Muscle of leg (tissue), 11 donors: ENCODE data around the gene KIF26A. TPM values are rescaled to one million over a fixed set of nuclear protein-coding genes. Genes with fewer than 3 reads are reported as not detected.
"Not testable (repeated sequence)": the region's sequence is repeated elsewhere in the genome, so short reads cannot be mapped to it uniquely, and the experiment has no call there.

ENCODE experiments used
- DNase-seq: peaks from one replicate; pipeline ENCODE4 v3.0.0; 2013
- H3K27ac ChIP-seq: one replicate; pipeline ENCODE4 v1.5.1; 2013; ENCODE audit warnings: mild to moderate bottlenecking, low read length, control low read depth
- H3K27me3 ChIP-seq: one replicate; pipeline ENCODE4 v1.6.1; 2013; ENCODE audit warnings: low read length; ENCODE audit not compliant: control insufficient read depth, insufficient read depth
- H3K36me3 ChIP-seq: one replicate; pipeline ENCODE4 v1.6.1; 2013; ENCODE audit warnings: low read length; ENCODE audit not compliant: control insufficient read depth, insufficient read depth
- H3K4me1 ChIP-seq: one replicate; pipeline ENCODE4 v1.6.1; 2013; ENCODE audit warnings: low read length; ENCODE audit not compliant: control insufficient read depth, insufficient read depth
- H3K4me3 ChIP-seq: one replicate; pipeline ENCODE4 v1.5.1; 2013; ENCODE audit warnings: low read length, control low read depth
- H3K9me3 ChIP-seq: replicated peaks from 2 replicates; pipeline ENCODE4 v1.6.1; 2013; ENCODE audit warnings: low read depth, low read length; ENCODE audit not compliant: control insufficient read depth
- WGBS: methylation state at CpG from one replicate; pipeline ENCODE4 v1.1.5; 2013; ENCODE audit warnings: missing lambda C conversion rate; ENCODE audit not compliant: insufficient coverage; 5-methylcytosine and 5-hydroxymethylcytosine counted together
- polyA plus RNA-seq, 8 donors: library from polyadenylated mRNA; unstranded; fragments of 120-200 nt; gene quantifications; one replicate each; pipeline versions ENCODE4 v1.2.1 to v1.2.3, GENCODE V29; 2013; ENCODE audit warnings: inconsistent platforms in 1 of 8, low replicate concordance in 1 of 8; ENCODE audit not compliant: insufficient read length in 8 of 8, insufficient read depth in 1 of 8
- total RNA-seq: library from RNA; stranded (reverse); fragments of 120-200 nt; gene quantifications from one replicate; pipeline ENCODE4 v1.2.4, GENCODE V29; 2013

Gene KIF26A
- total and polyA plus RNA-seq, 9 donors = 7.3 to 12.8 (median 10.5) TPM

DNA sequence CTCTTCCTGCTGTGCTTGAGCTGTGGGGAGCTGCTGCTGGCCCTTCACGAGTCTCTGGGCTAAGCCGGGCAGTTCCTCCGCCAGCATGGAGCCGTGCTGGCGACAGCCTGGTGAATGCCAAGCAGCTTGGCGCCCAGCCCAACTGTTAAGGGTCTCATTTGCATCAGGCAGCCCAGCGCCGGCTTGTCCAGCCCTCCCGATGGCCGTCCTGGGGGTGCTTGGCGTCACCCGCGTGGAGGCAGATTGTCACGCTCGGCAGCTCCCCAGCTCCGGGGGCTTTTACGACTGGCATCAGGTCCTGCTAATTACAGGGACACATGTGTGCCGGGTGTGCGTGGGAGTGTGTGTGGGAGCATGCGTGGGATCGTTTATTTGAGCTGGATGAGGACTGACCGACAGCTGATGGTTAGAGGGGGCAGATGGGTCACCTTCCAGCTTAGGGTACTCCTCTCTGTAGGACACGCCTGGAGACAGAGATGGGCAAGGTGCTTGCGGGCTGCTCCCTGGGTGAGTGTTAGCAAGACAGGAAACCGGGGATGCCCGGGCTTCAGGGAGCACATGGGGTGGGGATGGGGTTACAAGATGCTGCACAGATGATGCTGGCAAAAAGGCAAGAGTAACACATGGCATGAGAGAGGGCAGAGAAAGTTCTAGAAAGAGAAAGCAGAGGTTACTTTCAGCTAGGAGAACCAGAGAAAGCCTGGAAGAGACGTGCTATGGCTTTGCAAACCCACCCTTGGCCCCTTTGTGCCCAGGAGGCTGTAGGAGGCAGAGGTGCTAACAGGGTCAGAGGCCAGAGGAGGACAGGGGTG is 64.1 kb downstream of the KIF26A start:
- WGBS = 40% methylated on average over 26 of the region's 27 CpGs
- no peaks in the 10 kb centered on the region for H3K36me3 ChIP-seq
- DNase-seq = peak; percentile 39
- no peak overlapping the region for H3K4me3 ChIP-seq
- H3K27me3 ChIP-seq = peaks cover 6% of the 10 kb centered on the region
- H3K9me3 ChIP-seq = no peaks in the 10 kb centered on the region
- H3K4me1 ChIP-seq = peaks cover 41% of the 10 kb centered on the region
- no peak overlapping the region for H3K27ac ChIP-seq

DNA sequence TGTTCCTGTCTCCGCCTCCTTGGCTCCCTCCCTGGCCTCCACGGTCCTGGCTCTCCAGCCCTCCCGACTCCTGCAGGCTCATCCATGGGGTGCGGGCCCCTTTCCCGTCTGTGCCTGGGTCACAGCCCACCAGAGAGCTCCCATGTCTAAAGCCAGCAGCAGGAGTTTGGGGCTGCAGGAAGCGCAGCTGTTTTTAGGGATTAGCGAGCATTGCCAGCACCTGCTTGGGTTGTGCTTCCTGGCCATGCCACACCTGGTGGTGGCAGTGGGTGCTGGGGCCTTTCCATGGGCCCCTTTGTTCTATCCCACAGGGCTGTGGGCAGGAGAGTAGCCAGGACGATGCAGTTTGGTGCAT is 64.7 kb downstream of the KIF26A start:
- DNase-seq = no peak
- Histone ChIP-seq H3K36me3 (no peaks in the 10 kb centered on the region), H3K27me3 (peaks cover 6% of the 10 kb centered on the region), H3K9me3 (no peaks in the 10 kb centered on the region), H3K27ac (no peak overlapping the region), H3K4me1 (peaks cover 41% of the 10 kb centered on the region), H3K4me3 (no peak overlapping the region)
- 40% methylated on average over 6 of the region's 8 CpGs for WGBS

DNA sequence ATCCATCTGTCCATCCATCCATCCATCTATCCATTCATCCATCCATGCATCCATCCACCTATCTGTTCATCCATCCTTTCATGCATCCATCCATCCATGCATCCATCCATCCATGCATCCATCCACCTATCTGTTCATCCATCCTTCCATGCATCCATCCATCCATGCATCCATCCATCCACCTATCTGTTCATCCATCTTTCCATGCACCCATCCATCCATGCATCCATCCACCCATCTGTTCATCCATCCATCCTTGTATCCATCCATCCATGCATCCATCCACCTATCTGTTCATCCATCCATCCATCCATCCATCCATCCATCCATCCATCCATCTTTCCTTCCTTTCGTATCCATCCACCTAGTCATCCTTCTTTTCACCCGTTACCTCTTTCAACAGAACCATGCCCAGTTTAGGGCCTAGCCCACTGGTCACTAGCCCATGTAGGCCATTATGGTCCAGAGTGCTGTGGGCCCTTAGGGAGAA is 66.3 kb downstream of the KIF26A start:
- no peak for DNase-seq
- H3K36me3 ChIP-seq = no peaks in the 10 kb centered on the region

DNA sequence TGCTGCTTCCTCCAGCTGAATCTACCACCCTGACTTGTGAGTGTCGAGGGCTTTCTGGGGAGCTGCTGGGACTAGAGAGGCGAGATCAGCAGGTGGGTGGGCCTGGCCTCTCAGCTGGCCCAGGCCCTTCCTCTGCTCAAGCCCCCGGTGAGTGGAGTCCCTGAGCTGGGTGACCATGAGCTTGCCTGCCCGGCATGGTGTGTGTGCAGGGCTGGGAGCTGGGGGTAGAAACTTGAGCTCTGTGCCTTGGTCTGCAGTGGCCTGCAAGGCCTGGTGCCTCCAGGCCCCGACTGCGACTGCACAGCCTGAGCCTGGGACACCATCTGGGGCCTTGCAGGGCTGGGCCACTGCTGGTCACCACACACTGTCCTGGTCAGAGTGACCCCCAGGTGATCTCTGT is 67.4 kb downstream of the KIF26A start:
- Histone ChIP-seq H3K27me3 (peaks cover 8% of the 10 kb centered on the region), H3K9me3 (no peaks in the 10 kb centered on the region), H3K36me3 (no peaks in the 10 kb centered on the region), H3K27ac (no peak overlapping the region), H3K4me1 (peaks cover 34% of the 10 kb centered on the region), H3K4me3 (no peak overlapping the region)
- DNase-seq = no peak
- WGBS = 53% methylated on average over 6 of the region's 6 CpGs

More for the DNA sequence above, 66.3 kb downstream of the KIF26A start:
- Histone ChIP-seq H3K27ac (no peak overlapping the region), H3K4me3 (no peak overlapping the region), H3K27me3 (peaks cover 6% of the 10 kb centered on the region), H3K4me1 (peaks cover 41% of the 10 kb centered on the region), H3K9me3 (no peaks in the 10 kb centered on the region)
- 100% methylated on average over 1 of the region's 2 CpGs for WGBS

DNA sequence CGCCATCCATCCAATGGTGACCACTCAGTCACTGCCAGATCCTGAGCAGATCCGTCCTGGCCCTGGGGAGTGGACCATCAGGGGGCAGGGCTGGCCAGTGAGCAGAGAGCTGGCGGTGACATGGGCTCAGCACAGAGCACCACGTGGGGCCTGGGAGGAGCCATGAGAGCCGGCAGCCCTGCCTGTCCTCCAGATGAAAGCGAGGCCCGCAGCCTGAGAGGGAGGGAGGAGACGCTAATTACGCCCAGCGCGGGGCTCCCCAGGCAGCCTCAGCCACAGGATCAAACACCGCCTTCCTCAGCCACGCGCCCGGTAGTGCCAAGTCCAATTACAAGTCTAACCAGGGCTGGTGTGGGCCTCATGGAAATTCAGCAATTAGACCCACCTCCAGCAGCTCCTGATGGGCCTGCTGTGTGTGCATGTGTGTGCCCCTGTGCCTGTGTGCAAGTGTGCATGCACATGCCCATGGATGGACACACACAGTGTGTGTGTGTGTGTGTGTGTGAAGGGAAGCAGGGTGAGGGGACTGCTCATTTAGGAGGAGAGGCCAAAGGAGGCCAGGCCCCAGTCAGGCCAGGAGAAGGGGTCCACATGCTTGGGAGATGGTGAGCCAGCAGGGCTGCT is 68.0 kb downstream of the KIF26A start:
- H3K27ac ChIP-seq = no peak overlapping the region
- DNase-seq = no peak
- WGBS = 25% methylated on average over 4 of the region's 15 CpGs
- no peak overlapping the region for H3K4me3 ChIP-seq
- peaks cover 8% of the 10 kb centered on the region for H3K27me3 ChIP-seq
- no peaks in the 10 kb centered on the region for H3K36me3 ChIP-seq
- H3K4me1 ChIP-seq = peaks cover 32% of the 10 kb centered on the region
- H3K9me3 ChIP-seq = no peaks in the 10 kb centered on the region

DNA sequence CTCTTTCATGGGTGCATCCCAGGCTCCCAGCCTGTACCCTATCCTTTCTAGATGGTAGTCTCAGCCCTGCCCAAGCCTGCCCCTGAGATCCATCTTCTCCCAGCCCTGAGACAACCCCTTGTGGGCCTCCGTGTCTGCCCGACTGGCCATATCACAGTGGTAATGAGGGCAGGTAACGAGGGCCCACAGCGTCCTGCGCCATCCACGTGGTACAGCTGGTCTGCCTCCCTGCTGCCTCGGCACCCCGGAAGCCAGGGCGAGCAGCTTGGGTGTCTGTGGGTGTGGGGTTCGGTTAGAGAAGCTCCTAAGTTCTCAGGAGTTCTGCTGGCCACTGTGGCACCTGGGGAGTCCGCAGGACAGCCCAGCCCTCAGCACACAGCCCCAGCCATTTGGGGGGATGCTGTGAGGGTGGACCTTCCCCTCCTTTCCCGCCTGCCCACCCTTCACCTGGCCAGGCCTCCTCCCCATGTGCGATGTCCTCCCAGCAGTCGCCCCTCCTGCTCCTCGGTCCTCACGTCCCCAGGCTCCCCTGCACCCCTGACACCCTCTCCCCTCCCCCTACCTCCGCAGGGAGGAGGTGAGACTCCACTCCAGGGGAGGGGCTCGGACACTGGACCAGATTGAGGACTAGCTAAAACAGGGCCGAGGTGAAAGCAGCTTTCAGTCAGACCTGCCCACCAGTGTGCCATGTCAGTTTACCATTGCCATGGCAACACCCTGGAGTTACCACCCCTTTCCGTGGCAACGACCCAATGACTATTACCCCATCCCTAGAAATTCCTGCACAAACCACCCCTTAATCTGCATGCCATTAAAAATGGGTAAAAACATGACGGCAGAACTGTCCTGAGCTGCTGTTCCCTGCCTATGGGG is 69.0 kb downstream of the KIF26A start:
- WGBS = 77% methylated on average over 18 of the region's 22 CpGs
- no peak overlapping the region for H3K27ac ChIP-seq
- no peaks in the 10 kb centered on the region for H3K9me3 ChIP-seq
- no peak overlapping the region for H3K4me3 ChIP-seq
- H3K27me3 ChIP-seq = peaks cover 8% of the 10 kb centered on the region
- H3K4me1 ChIP-seq = peaks cover 22% of the 10 kb centered on the region
- H3K36me3 ChIP-seq = no peaks in the 10 kb centered on the region
- no peak for DNase-seq

DNA sequence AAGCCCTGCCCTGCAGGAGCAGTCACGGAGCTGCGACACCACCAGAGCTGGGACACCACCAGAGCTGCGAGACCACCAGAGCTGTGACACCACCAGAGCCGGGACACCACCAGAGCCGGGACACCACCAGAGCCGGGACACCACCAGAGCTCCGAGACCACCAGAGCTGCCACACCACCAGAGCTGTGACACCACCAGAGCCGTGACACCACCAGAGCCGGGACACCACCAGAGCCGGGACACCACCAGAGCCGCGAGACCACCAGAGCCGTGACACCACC is 69.6 kb downstream of the KIF26A start:
- not testable (repeated sequence) for DNase-seq, H3K9me3 ChIP-seq, H3K27me3 ChIP-seq, H3K4me3 ChIP-seq, H3K27ac ChIP-seq, H3K36me3 ChIP-seq
- peaks cover 16% of the 10 kb centered on the region for H3K4me1 ChIP-seq
- 91% methylated on average over 6 of the region's 13 CpGs for WGBS

DNA sequence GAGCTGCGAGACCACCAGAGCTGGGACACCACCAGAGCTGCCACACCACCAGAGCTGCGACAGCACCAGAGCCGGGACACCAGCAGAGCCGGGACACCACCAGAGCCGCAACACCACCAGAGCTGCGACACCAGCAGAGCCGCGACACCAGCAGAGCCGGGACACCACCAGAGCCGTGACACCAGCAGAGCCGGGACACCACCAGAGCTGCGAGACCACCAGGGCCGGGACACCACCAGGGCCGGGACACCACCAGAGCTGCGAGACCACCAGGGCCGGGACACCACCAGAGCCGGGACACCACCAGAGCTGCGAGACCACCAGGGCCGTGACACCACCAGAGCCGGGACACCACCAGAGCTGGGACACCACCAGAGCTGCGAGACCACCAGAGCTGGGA is 69.9 kb downstream of the KIF26A start:
- WGBS = 89% methylated on average over 9 of the region's 21 CpGs
- H3K4me3 ChIP-seq, DNase-seq, H3K27me3 ChIP-seq, H3K36me3 ChIP-seq, H3K9me3 ChIP-seq, H3K27ac ChIP-seq: not testable (repeated sequence)
- H3K4me1 ChIP-seq = peaks cover 13% of the 10 kb centered on the region

DNA sequence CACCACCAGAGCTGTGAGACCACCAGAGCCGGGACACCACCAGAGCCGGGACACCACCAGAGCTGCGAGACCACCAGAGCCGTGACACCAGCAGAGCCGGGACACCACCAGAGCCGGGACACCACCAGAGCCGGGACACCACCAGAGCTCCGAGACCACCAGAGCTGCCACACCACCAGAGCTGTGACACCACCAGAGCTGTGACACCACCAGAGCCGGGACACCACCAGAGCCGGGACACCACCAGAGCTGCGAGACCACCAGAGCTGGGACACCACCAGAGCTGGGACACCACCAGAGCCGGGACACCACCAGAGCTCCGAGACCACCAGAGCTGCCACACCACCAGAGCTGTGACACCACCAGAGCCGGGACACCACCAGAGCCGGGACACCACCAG is 70.7 kb downstream of the KIF26A start:
- peaks cover 12% of the 10 kb centered on the region for H3K4me1 ChIP-seq
- WGBS = 86% methylated on average over 4 of the region's 15 CpGs
- H3K27ac ChIP-seq, H3K36me3 ChIP-seq, H3K9me3 ChIP-seq, DNase-seq, H3K27me3 ChIP-seq, H3K4me3 ChIP-seq: not testable (repeated sequence)
